CD4-positive, alpha-beta T cell treated with Interleukin-15 for 1 hour (primary cell): ENCODE results near the gene DLG5.
"Not testable (repeated sequence)": the region's sequence is repeated elsewhere in the genome, so short reads cannot be mapped to it uniquely, and the experiment has no call there.

Source experiments
- DNase-seq: peaks from one replicate; pipeline ENCODE4 v3.0.0-alpha.2; 2020

Gene DLG5

DNA sequence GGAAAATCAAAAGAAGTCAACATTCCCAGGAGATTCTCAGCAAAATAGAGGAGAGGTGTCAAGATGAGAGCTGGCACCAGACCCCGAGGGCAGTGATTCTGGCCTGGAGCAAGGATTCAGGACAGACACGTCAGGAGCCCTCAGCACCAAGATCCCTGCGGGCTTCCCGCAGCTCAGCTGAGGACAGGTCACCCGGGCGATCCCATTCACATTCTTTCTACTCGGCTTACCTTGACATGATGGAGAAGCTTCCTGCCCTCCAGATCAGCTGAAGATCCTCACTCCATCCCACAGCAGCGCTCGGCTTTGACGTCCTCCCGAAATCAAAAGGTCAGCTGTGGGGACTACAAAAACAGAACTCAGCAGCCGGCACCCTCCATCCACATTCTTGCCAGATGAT lies 139.1 kb downstream of the DLG5 start:
- DNase-seq: no peak

DNA sequence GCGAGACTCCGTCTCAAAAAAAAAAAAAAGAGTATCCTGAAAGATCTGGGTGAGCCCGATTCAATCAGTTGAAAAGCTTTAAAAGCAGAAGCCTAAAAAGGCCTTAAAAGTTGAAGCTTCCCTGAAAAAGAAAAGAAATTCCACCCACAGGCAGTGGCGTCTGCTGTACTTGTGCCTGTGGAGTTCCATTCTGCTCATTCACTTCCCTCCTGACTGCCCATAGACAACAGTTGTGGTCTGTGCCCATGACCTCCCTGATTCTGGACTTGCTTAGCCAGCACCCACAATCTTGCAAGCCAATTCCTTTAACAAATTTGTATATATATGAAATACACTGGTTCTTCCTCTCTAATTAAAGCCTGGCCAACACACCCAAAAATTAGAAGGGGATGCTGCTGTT lies 141.7 kb downstream of the DLG5 start:
- DNase-seq: no peak

DNA sequence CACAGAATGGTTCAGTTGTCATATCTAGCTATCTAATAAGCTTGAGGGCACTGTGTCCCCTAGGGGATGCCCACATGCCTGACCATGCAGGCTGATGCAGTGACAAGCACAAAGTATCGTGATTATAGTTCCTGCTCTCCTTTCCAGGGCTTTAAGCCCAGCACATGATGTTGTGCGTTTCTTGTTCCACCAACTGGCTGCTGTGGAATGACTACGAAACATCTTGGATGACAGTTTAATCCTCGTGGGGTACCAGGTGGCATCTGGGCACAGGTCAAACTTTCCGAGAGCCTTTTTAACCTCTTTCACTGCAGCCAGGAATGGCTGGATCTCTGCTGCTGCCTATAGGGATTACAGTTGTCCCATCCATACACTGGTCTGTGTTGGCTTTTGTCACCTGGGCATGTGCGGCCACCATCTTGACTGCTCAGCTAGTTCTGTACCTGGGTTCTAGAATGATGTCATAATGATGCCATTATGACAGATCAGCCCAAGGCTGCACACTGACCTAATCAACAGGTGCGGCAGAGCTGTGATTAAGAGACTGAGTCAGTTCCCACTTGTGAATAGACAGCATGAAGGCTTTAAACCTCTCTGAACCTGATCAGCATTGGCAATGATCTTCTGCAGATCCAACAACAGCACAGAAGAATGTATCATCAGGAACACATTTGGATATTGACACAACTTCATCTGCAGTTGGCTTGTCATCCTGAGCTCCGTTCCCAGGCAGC lies 144.1 kb downstream of the DLG5 start:
- DNase-seq: no peak

DNA sequence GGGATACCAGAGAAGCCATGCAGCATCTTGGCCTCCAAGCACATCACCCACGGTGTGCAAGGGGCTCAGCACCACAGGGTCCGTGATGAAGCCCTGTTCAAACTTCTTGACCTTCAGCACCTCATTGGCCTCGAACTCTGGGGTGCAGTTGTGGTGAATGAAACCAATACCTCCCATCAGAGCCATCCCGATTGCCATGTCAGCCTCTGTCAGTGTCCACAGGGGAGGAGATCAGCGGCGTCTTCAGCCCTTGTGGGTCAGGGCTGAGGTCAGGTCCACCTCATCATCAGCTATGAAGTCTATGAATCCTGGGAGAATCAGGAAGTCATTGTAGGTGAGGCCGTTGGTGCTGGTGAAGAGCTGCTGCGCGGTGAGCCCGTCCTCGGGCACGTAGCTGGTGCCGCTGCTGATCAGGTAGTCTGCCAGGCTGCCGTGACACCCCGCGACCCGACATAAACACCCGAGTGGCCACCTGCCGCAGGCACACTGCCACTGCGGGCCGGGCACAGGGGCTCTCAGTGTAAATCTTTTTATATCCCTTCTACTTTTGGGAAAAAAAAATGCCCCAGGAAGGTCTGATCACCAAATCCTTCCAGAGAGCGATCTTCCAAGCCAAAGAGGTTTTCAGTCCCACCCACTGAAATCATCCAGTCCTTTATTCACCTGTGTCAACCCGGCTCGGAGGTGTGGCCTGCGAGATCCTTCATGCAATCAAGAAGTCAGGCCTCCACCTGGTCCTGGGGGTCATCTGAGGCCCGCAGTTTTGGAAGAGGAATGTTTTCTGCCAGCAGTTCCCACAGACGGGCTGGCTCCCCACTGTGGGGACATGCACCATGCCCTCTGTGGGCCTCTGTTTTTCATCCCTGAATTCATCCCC lies 144.9 kb downstream of the DLG5 start:
- DNase-seq: no peak

DNA sequence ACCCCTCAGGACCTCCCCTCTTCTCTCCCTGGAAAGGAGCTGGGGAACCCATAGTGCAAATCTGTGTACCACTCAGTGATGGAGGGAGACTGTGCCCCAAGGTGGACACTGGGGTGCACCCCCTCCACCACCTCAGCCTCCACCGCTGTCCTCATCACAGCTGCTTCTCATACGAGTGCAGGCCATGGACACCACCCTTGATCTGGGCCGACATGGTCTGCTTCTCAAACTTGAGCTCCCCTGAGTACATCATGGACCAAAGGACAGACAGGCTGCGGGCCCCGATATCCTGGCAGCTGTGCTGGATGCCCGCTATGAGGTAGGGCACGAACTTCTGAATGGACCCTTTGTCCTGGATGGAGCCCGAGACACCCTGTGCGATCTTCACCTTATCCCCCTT lies 146.4 kb downstream of the DLG5 start:
- no peak for DNase-seq

DNA sequence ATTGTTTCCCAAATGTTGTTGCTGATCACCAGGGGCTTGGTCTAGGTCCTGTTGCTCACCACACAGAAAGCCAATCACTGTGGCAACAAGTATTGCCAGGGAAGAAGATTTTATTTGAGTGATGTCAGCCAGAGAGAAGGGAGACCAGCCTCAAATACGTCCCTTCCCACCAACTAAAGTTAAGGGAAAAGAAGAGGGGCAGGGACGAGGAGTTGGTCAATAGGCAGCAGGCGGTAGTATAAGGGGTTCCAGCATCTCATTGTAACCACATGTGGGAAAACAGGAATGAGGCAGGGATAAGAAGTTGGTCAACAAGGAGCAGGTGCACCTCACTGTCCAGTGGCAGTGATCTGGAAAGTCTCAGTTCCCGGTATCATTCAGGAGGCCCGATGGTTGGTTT lies 150.1 kb downstream of the DLG5 start:
- DNase-seq: no peak

DNA sequence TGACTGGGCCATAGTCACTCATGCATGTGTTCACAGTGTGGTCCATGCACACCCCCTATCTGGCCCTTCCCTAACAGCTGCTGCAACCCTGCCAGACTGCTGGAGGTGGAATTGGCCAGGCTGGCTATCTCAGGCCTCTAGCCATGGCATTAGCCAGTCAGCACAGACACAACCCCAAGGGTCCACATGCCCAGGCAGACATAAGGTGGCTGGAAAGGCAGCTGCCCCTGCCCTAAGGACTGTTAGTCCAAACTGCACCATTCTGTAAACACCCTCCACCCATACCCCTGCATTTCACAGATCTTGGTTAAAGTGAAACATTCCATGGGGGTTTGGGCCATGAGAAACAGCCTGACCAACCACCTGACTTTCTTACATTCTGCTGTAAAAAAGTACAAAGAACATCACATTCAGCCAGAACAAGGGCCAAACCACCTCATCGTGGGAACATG lies 151.6 kb downstream of the DLG5 start:
- DNase-seq: no peak

DNA sequence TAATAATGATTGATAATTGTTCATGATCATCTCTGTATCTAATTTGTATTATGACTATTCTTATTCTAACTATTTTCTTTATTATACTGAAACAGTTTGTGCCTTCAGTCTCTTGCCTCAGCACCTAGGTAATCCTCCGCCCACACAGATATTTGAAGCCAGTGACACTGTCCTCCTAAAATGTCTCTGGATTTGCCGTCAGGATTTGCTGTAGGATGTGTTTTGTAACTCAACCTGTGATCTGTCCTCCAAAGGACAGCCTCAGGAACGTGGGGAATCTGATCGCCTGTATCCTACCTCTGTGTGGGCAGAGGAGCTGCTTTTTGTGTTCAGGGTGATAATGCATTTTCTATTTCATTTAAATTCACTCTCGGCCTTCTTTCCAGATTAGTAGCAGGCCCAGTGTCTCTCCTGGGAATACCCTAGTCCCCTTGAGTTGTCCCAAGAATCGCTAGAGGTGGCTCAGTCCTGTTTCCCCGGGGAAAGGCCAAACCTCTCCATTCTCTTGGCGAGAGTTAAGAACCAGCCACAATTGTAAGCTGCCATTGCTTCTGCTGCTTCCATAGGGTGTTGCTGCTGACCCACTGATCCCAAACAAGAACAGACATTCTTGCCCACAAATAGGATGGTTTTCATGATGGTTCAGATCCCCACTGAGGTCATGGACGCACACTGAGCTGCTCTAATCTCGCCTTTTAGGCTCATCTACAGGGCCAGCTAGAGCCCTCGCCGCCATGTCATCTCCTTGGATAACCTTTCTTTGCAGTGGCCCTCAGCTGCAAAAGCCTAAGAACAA lies 152.7 kb downstream of the DLG5 start:
- DNase-seq: no peak

DNA sequence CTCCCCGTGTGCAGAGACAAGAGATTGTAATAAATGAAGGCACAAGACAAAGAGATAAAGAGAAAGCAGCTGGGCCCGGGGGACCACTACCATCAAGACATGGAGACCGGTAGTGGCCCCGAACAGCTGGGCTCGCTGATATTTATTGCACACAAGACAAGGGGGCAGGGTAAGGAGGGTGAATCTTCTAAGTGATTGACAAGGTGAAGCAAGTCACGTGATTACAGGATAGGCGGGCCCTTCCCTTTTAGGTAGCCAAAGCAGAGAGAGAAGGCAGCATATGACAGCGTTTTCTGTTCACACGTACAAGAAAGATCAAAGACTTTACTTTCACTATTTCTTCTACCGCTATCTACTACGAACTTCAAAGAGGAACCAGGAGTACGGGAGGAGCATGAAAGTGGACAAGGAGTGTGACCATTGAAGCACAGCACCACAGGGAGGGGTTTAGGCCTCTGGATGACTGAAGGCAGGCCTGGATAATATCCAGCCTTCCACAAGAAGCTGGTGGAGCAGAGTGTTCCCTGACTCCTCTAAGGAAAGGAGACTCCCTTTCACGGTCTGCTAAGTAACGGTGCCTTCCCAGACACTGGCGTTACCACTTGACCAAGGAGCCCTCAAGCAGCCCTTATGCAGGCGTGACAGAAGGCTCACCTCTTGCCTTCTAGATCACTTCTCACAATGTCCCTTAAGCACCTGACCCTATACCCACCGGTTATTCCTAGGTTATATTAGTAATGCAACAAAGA lies 153.5 kb downstream of the DLG5 start:
- DNase-seq: not testable (repeated sequence)

DNA sequence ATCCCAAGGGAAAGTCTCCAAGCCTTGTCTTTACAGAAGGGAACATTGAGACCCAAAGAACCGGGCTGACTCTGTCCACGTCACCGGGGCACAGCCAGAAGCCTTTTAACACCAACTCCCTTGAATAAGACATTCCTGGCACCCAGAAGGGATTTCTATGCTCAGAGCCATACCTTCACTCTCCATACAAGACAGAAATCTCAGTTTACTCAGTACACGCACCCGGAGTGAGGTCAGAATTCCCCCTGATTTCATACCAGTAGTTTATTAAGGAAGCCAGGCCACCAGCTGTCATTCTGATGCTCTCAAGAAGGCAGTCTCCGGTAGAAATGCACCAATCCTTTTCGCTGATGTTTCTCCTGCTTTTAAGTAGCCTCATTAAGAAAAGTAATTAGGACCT lies 154.7 kb downstream of the DLG5 start:
- no peak for DNase-seq

DNA sequence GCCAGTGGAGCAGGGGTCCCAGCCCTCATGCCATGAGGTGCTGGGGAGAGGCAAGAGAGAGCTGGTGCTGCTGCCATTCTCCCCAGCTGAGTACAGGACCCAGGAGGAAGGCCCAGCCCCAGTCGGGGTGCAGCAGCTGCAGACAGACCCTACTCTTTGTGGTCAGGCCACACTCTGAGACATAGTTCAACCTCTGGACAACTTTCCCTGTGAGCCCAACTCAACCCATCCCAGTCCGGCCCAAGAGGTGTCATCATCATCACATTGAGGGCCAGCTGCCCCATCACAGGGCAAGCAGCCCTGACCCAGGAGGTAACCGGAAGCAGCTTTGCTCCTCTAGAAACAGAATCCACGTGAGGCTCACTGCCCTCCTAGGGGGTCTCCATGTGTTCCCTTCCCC lies 155.1 kb downstream of the DLG5 start:
- no peak for DNase-seq

DNA sequence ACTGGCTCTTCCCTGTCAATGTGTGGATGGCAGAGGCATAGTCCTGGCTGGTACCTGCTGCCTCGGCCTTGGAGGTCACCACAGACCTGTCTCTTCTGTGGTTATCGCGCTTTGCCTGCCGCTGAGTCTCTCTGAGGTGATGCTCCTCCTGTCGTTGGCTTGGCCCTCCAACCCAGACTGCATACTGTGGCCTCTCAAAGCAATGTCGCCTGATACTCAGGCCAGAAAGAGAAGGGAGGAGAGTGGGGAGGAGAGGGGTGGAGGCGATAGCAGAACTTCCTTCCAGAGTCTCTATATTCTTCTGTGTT lies 155.7 kb downstream of the DLG5 start:
- no peak for DNase-seq

DNA sequence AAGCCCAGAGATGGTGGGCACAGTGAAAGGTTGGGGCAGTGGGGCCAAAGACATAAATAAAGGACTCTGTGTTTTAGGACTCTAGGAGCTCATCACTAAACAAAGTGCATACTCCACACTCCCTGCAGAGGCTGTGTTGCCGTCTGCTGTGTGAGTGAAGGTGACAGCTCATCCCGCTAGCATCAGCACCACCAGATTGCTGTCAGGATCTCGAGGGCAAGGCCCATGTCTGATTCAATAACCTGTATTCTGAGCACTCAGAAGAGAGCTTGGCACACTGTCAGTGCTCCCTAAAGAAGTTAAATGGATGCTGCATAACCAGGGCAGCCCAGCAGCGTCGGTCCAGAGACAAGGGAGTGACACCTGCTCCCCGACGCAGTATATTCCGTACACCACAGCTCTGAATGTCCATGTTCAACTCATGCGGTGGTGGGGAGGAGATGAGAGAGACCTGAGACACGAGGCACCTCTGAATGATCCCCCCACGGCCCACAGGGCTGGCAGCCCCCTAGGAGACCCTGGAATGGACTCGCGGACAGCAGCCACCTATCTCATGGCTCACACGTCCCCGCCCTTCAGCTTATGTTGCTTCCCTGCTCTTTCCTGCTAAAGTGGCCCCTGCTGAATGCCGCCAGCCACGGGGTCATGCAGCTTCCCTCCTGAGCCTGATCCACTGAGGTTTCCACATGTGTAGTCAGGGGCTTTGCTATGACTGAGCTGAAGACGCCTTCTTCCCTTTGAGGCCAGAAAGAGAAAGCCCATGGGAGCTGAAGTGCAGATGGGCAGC lies 156.3 kb downstream of the DLG5 start:
- no peak for DNase-seq

DNA sequence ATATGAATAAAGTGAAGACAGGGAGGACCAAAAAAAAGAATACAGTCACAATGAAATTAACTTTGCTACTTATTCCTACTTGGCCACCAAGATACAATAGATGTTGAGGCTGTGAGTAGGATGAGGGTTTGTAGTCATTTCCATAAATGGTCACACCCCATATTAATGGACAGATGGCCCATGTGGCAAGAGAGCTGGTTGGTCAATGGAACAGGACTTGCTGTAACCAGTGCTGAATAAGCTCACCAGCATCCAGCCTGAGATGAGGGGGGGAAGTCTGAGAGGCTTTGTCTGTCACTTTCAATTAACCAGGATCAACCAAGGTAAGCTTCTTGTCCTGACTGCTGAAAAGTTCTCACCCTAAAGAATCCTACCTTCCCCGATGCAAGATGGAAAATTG lies 158.5 kb downstream of the DLG5 start:
- no peak for DNase-seq

DNA sequence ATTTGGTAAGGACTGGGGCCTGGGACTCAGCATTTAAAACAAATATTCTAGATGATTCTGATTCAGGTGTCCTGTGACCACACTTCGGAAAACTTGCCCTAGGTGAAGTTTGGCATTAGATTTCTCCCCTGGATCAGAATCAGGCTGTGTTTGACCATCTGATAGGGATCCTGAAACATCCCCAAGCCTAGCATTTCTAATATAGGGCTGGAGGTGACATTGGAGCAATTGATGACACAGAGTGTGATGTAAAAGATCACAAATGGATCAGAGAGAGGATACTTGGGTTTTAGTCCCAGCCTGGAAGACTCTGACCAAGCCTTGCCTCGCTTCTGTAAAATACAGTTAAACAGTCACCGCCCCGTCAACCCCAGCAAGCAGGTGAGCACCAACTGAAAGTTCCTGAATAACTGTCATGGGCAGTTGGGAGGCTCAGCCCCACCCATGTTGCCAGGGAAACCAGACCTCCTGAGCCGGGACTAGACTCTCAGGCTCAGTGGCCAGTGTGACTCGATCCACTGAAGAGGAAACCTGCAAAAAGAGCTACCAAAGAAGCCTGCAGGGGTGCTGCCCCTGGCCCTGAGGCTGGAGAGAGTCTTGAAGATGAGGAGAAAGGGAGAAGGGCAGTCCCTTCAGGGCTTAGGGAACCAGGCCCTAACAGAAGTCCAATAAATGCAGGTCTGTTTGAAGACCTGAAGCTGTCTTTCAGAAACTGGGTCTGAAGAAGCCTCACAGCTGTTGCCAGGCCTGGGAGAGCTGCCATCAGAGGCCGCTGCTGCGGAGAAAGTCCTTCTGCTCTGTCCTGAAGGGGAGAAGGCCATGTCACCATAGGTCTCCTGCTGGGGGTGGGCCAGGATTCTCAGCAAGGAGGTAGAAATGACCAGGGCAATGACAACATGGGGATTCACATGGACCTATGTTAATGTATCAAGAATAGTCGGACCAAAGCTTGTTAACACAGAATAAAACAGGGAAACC lies 162.8 kb downstream of the DLG5 start:
- DNase-seq: no peak

DNA sequence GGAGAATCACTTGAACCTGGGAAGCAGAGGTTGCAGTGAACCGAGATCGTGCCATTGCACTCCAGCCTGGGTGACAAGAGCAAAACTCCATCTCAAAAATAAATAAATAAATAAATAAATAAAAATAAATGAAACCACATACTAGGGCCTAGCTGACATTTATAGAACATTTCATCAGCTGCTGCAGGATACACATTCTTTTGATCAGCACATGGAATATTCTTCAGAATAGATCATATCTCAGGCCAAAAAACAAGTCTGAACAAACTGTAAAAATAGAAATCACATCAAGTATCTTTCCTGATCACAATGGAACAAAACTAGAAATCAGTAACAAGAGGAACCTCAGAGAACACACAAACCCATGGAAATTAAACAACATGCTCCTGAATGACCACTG lies 168.1 kb downstream of the DLG5 start:
- not testable (repeated sequence) for DNase-seq

DNA sequence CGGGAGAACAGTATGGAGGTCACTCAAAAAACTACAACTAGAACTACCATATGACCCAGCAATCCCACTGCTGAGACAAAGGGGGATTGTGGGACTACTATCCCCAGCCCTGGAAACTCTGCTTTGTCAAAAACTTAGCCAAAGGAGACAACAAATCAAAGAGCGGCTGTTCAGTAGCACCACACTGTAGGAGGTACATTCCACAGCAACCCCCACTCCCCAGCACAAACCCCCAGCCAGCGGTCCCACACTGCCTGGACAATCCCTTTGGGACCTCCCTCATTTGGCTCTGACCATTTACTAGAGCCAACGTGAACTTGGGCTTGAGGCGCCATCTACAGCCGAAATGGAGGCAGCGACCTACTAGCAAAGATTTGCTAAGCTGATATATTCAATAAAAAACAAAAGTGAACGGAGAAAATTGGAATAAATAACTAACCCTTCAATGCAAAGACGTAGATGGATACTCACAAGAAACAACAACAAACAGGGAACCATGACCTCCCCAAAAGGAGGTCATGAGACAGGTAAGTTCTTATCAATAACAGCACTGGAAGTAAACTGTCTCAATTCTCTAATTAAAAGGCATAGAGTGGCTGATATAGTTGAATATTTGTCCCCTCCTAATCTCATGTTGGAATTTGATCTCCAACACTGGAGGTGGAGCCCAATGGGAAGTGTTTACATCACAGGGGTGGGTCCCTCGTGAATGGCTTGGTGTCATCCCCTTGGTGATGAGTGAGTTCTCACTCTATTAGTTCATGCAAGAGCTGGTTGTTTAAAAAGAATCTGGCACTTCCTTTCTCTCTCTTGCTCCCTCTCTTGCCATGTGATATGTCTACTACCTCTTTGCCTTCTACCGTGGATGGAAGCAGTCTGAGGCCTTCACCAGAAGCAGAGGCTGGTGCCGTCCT lies 170.0 kb downstream of the DLG5 start:
- no peak for DNase-seq

DNA sequence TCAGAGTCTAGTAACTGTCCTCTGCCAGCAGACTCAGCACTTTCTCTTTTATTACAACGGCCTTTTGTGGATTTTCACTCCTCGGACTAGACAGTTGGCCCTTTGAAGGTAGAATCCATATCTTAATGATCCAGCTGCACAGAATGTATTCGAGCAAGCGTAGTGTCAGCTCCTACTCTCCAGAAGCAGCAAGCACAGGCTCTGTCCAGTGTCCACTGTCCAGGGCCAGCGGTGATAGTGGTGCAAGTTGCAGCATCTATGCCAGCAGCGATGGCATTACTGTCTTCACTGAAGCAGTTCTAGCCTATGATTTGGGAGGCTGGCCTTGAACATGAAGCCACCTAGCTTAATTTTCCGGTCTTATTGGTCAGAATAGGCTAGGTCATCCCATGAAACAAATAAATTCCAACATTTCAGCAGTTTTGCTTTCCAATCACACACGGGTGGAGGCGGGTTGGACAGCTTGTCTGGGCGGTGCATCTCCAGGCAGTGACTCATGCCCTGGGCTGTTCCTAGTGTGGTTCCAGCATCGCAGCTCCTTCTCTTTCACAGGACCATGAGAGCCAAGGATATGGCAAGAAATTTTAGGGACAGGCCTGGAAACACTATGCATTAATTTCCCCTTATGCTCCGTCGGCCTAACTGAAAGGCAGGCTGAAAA lies 180.4 kb downstream of the DLG5 start:
- no peak for DNase-seq

DNA sequence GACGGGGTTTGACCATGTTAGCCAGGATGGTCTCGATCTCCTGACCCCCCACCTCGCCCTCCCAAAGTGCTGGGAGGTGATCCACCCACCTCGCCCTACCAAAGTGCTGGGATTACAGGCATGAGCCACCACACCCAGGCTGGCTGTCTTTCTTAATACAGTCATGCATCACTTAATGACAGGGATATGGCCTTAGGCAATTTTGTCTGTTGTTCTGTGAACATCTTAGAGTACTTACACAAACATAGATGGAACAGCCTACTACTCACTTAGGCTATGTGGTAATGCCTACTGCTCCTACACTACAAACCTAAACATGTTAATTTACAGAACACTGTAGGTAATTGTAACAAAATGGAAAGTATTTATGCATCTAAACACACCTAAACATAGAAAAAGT lies 182.3 kb downstream of the DLG5 start:
- no peak for DNase-seq
